OCI-LY3 (cell line): ENCODE measurements around the gene EYS.

Source experiments
- CTCF ChIP-seq: fragments of 200-600, 300-600 bp; sonication (generic); IDR thresholded peaks from 2 replicates; pipeline ENCODE4 v1.5.1; 2014; ENCODE audit warnings: antibody characterized with exemption, low read length, low read depth
- EZH2phosphoT487 ChIP-seq: fragments of 200-600 bp; shearing (Covaris generic); IDR thresholded peaks from 2 replicates; pipeline ENCODE4 v1.6.1; 2018; ENCODE audit warnings: antibody characterized with exemption, mixed run types, low read depth

GRCh38 chr6:64861039-64861651 lies 845.9 kb downstream of the EYS start:
- TF ChIP-seq CTCF (no peak), EZH2phosphoT487 (no peak)
